Pancreas (tissue), 10 donors: ENCODE measurements around the gene SLC41A1. TPM values are rescaled to one million over a fixed set of nuclear protein-coding genes. Genes with fewer than 3 reads are reported as not detected.

ENCODE experiments used
- ATAC-seq, 4 donors: fragments of 200-7000 bp; cut with Tn5 transposase; one replicate each; pipeline versions ENCODE4 v1.8.0 to v1.9.1; 2020; ENCODE audit warnings: mild to moderate bottlenecking in 4 of 4, moderate library complexity in 4 of 4
- DNase-seq, 6 donors: peaks; one replicate each; pipeline ENCODE4 v3.0.0-alpha.2; 2020
- FAIRE-seq: peaks from 2 replicates; lab custom pipeline; 2012; peaks lifted over from hg19 to GRCh38; lab: Jason Lieb, UNC
- H3K27ac ChIP-seq, 4 donors: fragments of 200-600 bp; sonication (generic); 1 replicate in 3 of 4; 2 replicates in 1 of 4; pipeline versions ENCODE4 v1.5.0 to v1.8.0; 2020
- H3K27me3 ChIP-seq, 4 donors: fragments of 200-600 bp; one replicate each; pipeline ENCODE4 v1.8.0; 2021
- H3K36me3 ChIP-seq, 3 donors: fragments of 200-600 bp; sonication (generic) in 1 of 3; one replicate each; pipeline versions ENCODE4 v1.5.0 to v1.8.0; 2020 to 2021
- H3K4me1 ChIP-seq, 3 donors: fragments of 200-600 bp; one replicate each; pipeline ENCODE4 v1.8.0; 2021
- H3K4me3 ChIP-seq, 4 donors: fragments of 200-600 bp; sonication (generic) in 2 of 4; one replicate each; pipeline versions ENCODE4 v1.5.0 to v1.8.0; 2020 to 2021
- H3K9me3 ChIP-seq, 4 donors: fragments of 200-600 bp; one replicate each; pipeline ENCODE4 v1.8.0; 2021
- WGBS, 2 donors: extraction: QIAGEN DNeasy Blood & Tissue Kit; methylation state at CpG; one replicate each; pipeline ENCODE4 v1.1.7; 2013; 5-methylcytosine and 5-hydroxymethylcytosine counted together
- intact Hi-C, 3 donors: fragments of 100-400 bp; cut with DNase I; formaldehyde crosslinking; loops; one replicate each; pipeline versions ENCODE4 v1.11.1 to v1.14.2; 2022
- polyA plus RNA-seq, 2 donors: library from polyadenylated mRNA; stranded (reverse); fragments of 200-250 nt; gene quantifications; one replicate each; pipeline ENCODE4 v1.2.3, GENCODE V29; 2013
- total RNA-seq, 6 donors: library from RNA; stranded (reverse); fragmentation: NEBNext Ultra II Directional in 4 of 6; extraction: Animal tissue kit (Norgen Biotek cat#: 25700) in 4 of 6; gene quantifications; one replicate each; pipeline versions ENCODE4 v1.2.1 to v1.2.4, GENCODE V29; 2021 to 2023
- TF ChIP-seq, protein P1 (sequence below), 4 donors: fragments of 200-600 bp; sonication (generic) in 3 of 4; IDR thresholded peaks; one replicate each; pipeline versions ENCODE4 v1.5.0 to v1.8.0; 2021; ENCODE audit warnings: antibody characterized with exemption in 4 of 4
- donor health status: healthy with polysubstance abuse.
- donor health status: DM: no; HTN: no; CAD: no; lungs with moderate emphysema.
- donor health status: DM: no; HTN: no; CAD: no.
- donor health status: control.
- donor health status: control.
- donor health status: Bipolar disorder and iron deficiency.
- donor health status: DM: yes; HTN: yes; CAD: no.
- donor health status: DM: no; HTN: no; CAD: no.
- donor health status: DM: no; HTN: no; CAD: no.
- donor health status: DM: yes; HTN: yes; CAD: no.

Gene SLC41A1
- total and polyA plus RNA-seq, 8 donors = 20.7 to 57.7 (median 36.8) TPM

DNA sequence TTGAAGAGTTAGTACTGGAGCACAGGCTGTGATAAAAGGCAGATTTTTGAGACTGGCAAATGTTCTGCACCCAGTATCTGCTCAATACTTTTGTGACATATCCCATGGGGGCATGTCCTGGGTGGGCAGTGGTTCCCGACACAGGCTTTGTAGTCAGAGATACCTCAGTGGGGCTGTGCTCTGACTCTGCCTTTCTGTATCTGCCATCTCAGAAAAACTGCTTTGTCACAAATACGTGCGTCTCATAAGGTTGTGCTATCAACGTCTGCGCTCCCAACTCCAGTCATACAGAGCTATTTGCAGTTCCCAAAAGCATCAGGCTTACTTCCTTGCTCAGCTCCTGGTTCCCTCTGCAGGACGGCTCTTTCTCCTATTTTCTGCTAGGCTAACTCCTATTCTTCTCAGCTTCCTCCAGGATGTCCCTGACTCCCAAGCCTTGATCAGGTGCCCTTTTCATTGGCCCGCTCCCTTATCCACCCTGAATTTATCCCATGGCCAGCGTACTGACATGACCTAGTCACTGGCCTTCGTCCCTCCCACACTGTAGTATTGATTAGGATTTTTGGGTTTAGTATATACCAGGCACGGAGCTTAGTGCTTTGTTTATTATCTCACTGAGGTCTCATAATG, 25.6 kb downstream of the SLC41A1 start:
- ATAC-seq = no peak
- no peaks in the 10 kb centered on the region for H3K4me1 ChIP-seq
- H3K36me3 ChIP-seq = peaks cover 0 to 23% (median 0%) of the 10 kb centered on the region in 3 donors
- no peak overlapping the region for H3K4me3 ChIP-seq
- no peak for FAIRE-seq
- H3K27ac ChIP-seq = no peak overlapping the region
- no peaks in the 10 kb centered on the region for H3K27me3 ChIP-seq
- intact Hi-C loops = no loop called here
- TF ChIP-seq, protein P1, sequence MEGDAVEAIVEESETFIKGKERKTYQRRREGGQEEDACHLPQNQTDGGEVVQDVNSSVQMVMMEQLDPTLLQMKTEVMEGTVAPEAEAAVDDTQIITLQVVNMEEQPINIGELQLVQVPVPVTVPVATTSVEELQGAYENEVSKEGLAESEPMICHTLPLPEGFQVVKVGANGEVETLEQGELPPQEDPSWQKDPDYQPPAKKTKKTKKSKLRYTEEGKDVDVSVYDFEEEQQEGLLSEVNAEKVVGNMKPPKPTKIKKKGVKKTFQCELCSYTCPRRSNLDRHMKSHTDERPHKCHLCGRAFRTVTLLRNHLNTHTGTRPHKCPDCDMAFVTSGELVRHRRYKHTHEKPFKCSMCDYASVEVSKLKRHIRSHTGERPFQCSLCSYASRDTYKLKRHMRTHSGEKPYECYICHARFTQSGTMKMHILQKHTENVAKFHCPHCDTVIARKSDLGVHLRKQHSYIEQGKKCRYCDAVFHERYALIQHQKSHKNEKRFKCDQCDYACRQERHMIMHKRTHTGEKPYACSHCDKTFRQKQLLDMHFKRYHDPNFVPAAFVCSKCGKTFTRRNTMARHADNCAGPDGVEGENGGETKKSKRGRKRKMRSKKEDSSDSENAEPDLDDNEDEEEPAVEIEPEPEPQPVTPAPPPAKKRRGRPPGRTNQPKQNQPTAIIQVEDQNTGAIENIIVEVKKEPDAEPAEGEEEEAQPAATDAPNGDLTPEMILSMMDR (IDR thresholded peaks at IDR 0.05) = no peak
- WGBS, 2 donors = 53 to 65% methylated on average over 10 of the region's 10 CpGs
- no peaks in the 10 kb centered on the region for H3K9me3 ChIP-seq
- DNase-seq = no peak

DNA sequence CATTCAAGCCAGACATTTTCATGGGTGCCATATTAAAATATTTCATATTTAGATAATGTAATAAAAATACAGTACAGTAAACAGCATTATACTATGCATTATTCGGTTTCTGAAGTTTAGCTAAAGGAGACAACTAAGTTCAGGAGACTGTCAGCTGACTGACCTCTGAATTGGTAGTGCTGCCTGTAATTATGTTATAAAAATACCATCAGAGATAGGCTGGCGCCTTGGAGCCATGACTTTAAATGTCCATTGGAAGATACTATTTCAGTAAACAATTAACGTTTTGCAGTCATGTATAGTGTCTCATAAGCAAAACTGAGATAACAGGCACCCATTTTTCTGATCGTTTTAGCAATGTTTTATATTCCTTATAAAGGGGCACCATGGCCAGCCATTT, 26.4 kb downstream of the SLC41A1 start:
- Histone ChIP-seq H3K36me3 (peaks cover 0 to 16% (median 0%) of the 10 kb centered on the region in 3 donors), H3K4me1 (no peaks in the 10 kb centered on the region), H3K9me3 (no peaks in the 10 kb centered on the region), H3K27me3 (no peaks in the 10 kb centered on the region), H3K4me3 (no peak overlapping the region), H3K27ac (no peak overlapping the region)
- no peak for FAIRE-seq
- no peak for DNase-seq
- 58% methylated on average over 4 of the region's 4 CpGs for WGBS, 2 donors
- intact Hi-C loops = no loop called here
- TF ChIP-seq, protein P1 (IDR thresholded peaks at IDR 0.05) = no peak
- no peak for ATAC-seq

DNA sequence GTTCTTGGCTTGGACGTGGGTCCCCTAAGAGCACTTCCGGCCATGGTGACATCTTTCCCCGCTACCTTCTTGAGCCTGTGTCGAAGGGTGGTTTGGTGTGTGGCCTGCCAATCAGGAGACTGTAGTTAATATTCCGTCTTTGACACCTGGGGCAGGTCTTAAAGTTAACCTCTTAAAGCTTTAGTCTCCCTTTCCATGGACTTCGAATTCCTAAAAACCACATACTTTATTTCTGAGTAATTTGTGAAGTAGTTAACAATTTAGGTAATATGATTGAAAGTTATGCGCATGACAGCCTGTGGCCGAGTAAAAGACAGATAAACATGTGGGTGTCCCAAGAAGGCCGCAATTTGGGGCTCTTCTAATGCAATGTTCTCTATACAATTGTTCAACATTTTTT, 27.6 kb downstream of the SLC41A1 start:
- Histone ChIP-seq H3K36me3 (peaks cover 0 to 6% (median 0%) of the 10 kb centered on the region in 3 donors), H3K4me3 (no peak overlapping the region), H3K4me1 (no peaks in the 10 kb centered on the region), H3K27me3 (no peaks in the 10 kb centered on the region), H3K9me3 (no peaks in the 10 kb centered on the region), H3K27ac (no peak overlapping the region)
- DNase-seq (no peak), ATAC-seq (no peak), FAIRE-seq (no peak)
- intact Hi-C loops = no loop called here
- TF ChIP-seq, protein P1 (IDR thresholded peaks at IDR 0.05) = no peak
- 77 to 78% methylated on average over 9 of the region's 9 CpGs for WGBS, 2 donors

DNA sequence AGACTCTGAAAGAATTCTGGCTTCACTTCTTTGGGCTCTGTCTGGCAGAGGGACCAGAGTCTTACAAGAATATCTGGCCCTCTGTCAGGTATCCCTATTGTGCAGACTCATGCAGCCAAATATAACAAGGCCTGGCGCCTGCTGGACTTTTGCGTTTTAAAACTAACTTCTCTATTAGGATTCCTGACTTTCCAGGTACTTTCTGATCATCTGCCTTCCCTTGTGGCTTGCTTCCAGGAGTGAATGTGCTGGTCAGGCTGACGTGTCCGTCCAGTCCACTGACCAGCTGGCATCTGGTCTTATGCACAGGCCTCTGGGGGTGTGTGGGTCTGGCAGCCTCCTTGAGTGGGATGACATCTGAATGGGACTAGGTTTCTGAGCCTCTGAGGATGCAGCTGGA, 29.1 kb downstream of the SLC41A1 start:
- no peak for ATAC-seq
- H3K4me1 ChIP-seq = no peaks in the 10 kb centered on the region
- WGBS, 2 donors = 69 to 70% methylated on average over 4 of the region's 4 CpGs
- H3K27ac ChIP-seq = no peak overlapping the region
- no peak for FAIRE-seq
- intact Hi-C loops = no loop called here
- H3K9me3 ChIP-seq = no peaks in the 10 kb centered on the region
- DNase-seq = no peak
- TF ChIP-seq, protein P1 (IDR thresholded peaks at IDR 0.05) = no peak
- no peaks in the 10 kb centered on the region for H3K27me3 ChIP-seq
- H3K4me3 ChIP-seq = no peak overlapping the region
- H3K36me3 ChIP-seq = no peaks in the 10 kb centered on the region

DNA sequence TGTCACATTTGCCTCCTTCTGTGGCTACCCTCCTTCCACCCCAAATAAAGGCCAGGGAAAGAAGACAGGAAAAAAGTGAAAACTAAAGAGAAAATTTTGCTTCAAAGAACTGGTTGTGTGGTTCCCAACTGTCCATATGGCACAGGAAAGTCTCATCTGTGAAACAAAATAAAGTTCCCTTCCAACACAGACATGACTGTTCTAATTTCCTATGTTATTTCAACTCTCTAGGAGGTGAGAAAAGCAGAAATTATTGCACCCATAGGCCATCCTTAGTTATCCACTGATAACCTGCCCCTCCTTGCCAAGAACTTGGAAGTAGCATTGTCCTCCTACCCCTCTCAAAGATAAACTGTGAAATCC, 29.6 kb downstream of the SLC41A1 start:
- H3K4me1 ChIP-seq = no peaks in the 10 kb centered on the region
- H3K36me3 ChIP-seq = no peaks in the 10 kb centered on the region
- ATAC-seq = no peak
- no peaks in the 10 kb centered on the region for H3K9me3 ChIP-seq
- intact Hi-C loops = no loop called here
- TF ChIP-seq, protein P1 (IDR thresholded peaks at IDR 0.05) = no peak
- no peaks in the 10 kb centered on the region for H3K27me3 ChIP-seq
- no peak overlapping the region for H3K4me3 ChIP-seq
- H3K27ac ChIP-seq = no peak overlapping the region
- no peak for FAIRE-seq
- no peak for DNase-seq
